ENCODE measurements around the gene RTN4RL2. TPM values are rescaled to one million over a fixed set of nuclear protein-coding genes. Genes with fewer than 3 reads are reported as not detected.

Gene RTN4RL2
- polyA plus RNA-seq, 3 donors: 1.4 to 3.0 (median 1.7) TPM

GRCh38 chr11:57477507-57478189, 17.3 kb downstream of the RTN4RL2 start:
- no peak for DNase-seq (ENCODE audit: low read depth in 3 of 3, low spot score in 2 of 3)

GRCh38 chr11:57479021-57479663, 18.8 kb downstream of the RTN4RL2 start:
- no peak for DNase-seq (ENCODE audit: low read depth in 3 of 3, low spot score in 2 of 3)

GRCh38 chr11:57479911-57480310, 19.6 kb downstream of the RTN4RL2 start:
- DNase-seq (ENCODE audit: low read depth in 3 of 3, low spot score in 2 of 3): no peak

GRCh38 chr11:57480409-57481137, 20.2 kb downstream of the RTN4RL2 start:
- DNase-seq (ENCODE audit: low read depth in 3 of 3, low spot score in 2 of 3): no peak

- DNase-seq (ENCODE audit: low read depth in 3 of 3, low spot score in 2 of 3): no peak
These were observed 21.0 kb downstream of the RTN4RL2 start for GRCh38 chr11:57481315-57481714.

GRCh38 chr11:57481915-57482781, 21.8 kb downstream of the RTN4RL2 start:
- no peak for DNase-seq (ENCODE audit: low read depth in 3 of 3, low spot score in 2 of 3)

- no peak for DNase-seq (ENCODE audit: low read depth in 3 of 3, low spot score in 2 of 3)
These were observed 22.6 kb downstream of the RTN4RL2 start for GRCh38 chr11:57482782-57483561.

GRCh38 chr11:57483562-57483918, 23.2 kb downstream of the RTN4RL2 start:
- DNase-seq (ENCODE audit: low read depth in 3 of 3, low spot score in 2 of 3): no peak

GRCh38 chr11:57484141-57484710, 23.9 kb downstream of the RTN4RL2 start:
- no peak for DNase-seq (ENCODE audit: low read depth in 3 of 3, low spot score in 2 of 3)

GRCh38 chr11:57485217-57485990, 25.1 kb downstream of the RTN4RL2 start:
- DNase-seq (ENCODE audit: low read depth in 3 of 3, low spot score in 2 of 3): no peak

GRCh38 chr11:57487021-57487778, 26.9 kb downstream of the RTN4RL2 start:
- DNase-seq (ENCODE audit: low read depth in 3 of 3, low spot score in 2 of 3): no peak

GRCh38 chr11:57487920-57488659, 27.8 kb downstream of the RTN4RL2 start:
- DNase-seq (ENCODE audit: low read depth in 3 of 3, low spot score in 2 of 3): no peak

- DNase-seq (ENCODE audit: low read depth in 3 of 3, low spot score in 2 of 3): no peak
These were observed 30.3 kb downstream of the RTN4RL2 start for GRCh38 chr11:57490456-57491248.

- no peak for DNase-seq (ENCODE audit: low read depth in 3 of 3, low spot score in 2 of 3)
These were observed 31.2 kb downstream of the RTN4RL2 start for GRCh38 chr11:57491371-57492061.

- DNase-seq (ENCODE audit: low read depth in 3 of 3, low spot score in 2 of 3): no peak
These were observed 33.5 kb downstream of the RTN4RL2 start for GRCh38 chr11:57493507-57494503.

Data from right renal cortex interstitium (tissue), 3 donors.